ENCODE results near the gene LRRC74A. TPM values are rescaled to one million over a fixed set of nuclear protein-coding genes. Genes with fewer than 3 reads are reported as not detected.

The LRRC74A gene
- total RNA-seq, 1 donor from 2014 or later = not detected

DNA sequence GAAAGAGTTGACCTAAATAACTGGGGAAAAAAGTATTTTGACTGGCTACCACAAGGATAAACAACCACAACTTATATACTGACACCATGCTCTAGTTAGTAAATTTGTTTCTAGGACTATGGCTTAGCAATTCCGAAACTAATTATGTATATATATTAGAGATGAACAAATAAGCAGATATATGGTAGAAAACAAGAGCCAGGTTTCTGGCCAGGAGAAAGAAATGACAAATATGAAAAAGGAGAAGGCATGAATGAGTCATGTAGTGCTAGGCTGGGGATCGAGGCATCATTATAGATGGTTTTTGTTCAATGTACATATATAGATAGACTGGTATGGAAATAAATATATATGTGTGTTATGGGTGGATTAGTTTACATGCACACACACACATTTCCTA, 5.5 kb upstream of the LRRC74A start:
- TF ChIP-seq, protein P1, sequence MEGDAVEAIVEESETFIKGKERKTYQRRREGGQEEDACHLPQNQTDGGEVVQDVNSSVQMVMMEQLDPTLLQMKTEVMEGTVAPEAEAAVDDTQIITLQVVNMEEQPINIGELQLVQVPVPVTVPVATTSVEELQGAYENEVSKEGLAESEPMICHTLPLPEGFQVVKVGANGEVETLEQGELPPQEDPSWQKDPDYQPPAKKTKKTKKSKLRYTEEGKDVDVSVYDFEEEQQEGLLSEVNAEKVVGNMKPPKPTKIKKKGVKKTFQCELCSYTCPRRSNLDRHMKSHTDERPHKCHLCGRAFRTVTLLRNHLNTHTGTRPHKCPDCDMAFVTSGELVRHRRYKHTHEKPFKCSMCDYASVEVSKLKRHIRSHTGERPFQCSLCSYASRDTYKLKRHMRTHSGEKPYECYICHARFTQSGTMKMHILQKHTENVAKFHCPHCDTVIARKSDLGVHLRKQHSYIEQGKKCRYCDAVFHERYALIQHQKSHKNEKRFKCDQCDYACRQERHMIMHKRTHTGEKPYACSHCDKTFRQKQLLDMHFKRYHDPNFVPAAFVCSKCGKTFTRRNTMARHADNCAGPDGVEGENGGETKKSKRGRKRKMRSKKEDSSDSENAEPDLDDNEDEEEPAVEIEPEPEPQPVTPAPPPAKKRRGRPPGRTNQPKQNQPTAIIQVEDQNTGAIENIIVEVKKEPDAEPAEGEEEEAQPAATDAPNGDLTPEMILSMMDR (IDR thresholded peaks at IDR 0.05; ENCODE audit: insufficient read depth, low read length, severe bottlenecking) = no peak
- DNase-seq (ENCODE audit: low read depth) (no peak), FAIRE-seq (no peak)
- Histone ChIP-seq H3K36me3 (ENCODE audit: control insufficient read depth, insufficient read depth, low read length) (no peaks in the 10 kb centered on the region), H3K27me3 (ENCODE audit: control insufficient read depth, insufficient read depth, low read length) (no peaks in the 10 kb centered on the region), H3K4me3 (ENCODE audit: low read depth, low read length) (no peak overlapping the region)

GRCh38 chr14:76827696-76828296, 1.6 kb downstream of the LRRC74A start:
- H3K27me3 ChIP-seq (ENCODE audit: control insufficient read depth, insufficient read depth, low read length) = peaks cover 3% of the 10 kb centered on the region
- H3K36me3 ChIP-seq (ENCODE audit: control insufficient read depth, insufficient read depth, low read length) = no peaks in the 10 kb centered on the region
- no peak overlapping the region for H3K4me3 ChIP-seq (ENCODE audit: low read depth, low read length)
- DNase-seq (ENCODE audit: low read depth) (no peak), FAIRE-seq (no peak)
- TF ChIP-seq, protein P1 (IDR thresholded peaks at IDR 0.05; ENCODE audit: insufficient read depth, low read length, severe bottlenecking) = no peak

- H3K36me3 ChIP-seq (ENCODE audit: control insufficient read depth, insufficient read depth, low read length) = no peaks in the 10 kb centered on the region
- no peak for FAIRE-seq
- no peak for DNase-seq (ENCODE audit: low read depth)
- no peak overlapping the region for H3K4me3 ChIP-seq (ENCODE audit: low read depth, low read length)
- TF ChIP-seq, protein P1 (IDR thresholded peaks at IDR 0.05; ENCODE audit: insufficient read depth, low read length, severe bottlenecking) = no peak
- H3K27me3 ChIP-seq (ENCODE audit: control insufficient read depth, insufficient read depth, low read length) = peaks cover 3% of the 10 kb centered on the region
Measured at GRCh38 chr14:76828339-76829012, 2.3 kb downstream of the LRRC74A start.

GRCh38 chr14:76829013-76829365, 2.8 kb downstream of the LRRC74A start:
- TF ChIP-seq, protein P1 (IDR thresholded peaks at IDR 0.05; ENCODE audit: insufficient read depth, low read length, severe bottlenecking) = no peak
- H3K4me3 ChIP-seq (ENCODE audit: low read depth, low read length) = no peak overlapping the region
- FAIRE-seq = no peak
- H3K27me3 ChIP-seq (ENCODE audit: control insufficient read depth, insufficient read depth, low read length) = peaks cover 3% of the 10 kb centered on the region
- no peaks in the 10 kb centered on the region for H3K36me3 ChIP-seq (ENCODE audit: control insufficient read depth, insufficient read depth, low read length)
- DNase-seq (ENCODE audit: low read depth) = no peak

- TF ChIP-seq, protein P1 (IDR thresholded peaks at IDR 0.05; ENCODE audit: insufficient read depth, low read length, severe bottlenecking) = no peak
- DNase-seq (ENCODE audit: low read depth) = no peak
- H3K27me3 ChIP-seq (ENCODE audit: control insufficient read depth, insufficient read depth, low read length) = peaks cover 3% of the 10 kb centered on the region
- H3K36me3 ChIP-seq (ENCODE audit: control insufficient read depth, insufficient read depth, low read length) = no peaks in the 10 kb centered on the region
- no peak overlapping the region for H3K4me3 ChIP-seq (ENCODE audit: low read depth, low read length)
- no peak for FAIRE-seq
Measured at GRCh38 chr14:76829650-76830421, 3.6 kb downstream of the LRRC74A start.
